Fibroblast of mammary gland (primary cell): ENCODE measurements around the gene NPHS1.

Experiments
- DNase-seq: peaks from one replicate; pipeline ENCODE4 v3.0.0-alpha.2; 2010; ENCODE audit warnings: low read depth
- H3K4me3 ChIP-seq: 2 replicates; pipeline ENCODE4 v1.5.1; 2011; ENCODE audit warnings: low read depth, mild to moderate bottlenecking, low read length, moderate library complexity; ENCODE audit not compliant: control insufficient read depth
- CTCF ChIP-seq: conservative IDR thresholded peaks from 2 replicates; pipeline ENCODE4 v1.5.1; 2011; ENCODE audit warnings: low read depth, low read length, inconsistent platforms; ENCODE audit not compliant: control insufficient read depth, insufficient read depth

Gene NPHS1

GRCh38 chr19:35852029-35852780 lies at the start of gene NPHS1:
Gene NPHS1, minus strand, starts transcription at chr19:35852504. Its CDS starts 667 bp downstream, at chr19:35851837.
- no peak within 1 kb of the TSS for H3K4me3 ChIP-seq

DNA sequence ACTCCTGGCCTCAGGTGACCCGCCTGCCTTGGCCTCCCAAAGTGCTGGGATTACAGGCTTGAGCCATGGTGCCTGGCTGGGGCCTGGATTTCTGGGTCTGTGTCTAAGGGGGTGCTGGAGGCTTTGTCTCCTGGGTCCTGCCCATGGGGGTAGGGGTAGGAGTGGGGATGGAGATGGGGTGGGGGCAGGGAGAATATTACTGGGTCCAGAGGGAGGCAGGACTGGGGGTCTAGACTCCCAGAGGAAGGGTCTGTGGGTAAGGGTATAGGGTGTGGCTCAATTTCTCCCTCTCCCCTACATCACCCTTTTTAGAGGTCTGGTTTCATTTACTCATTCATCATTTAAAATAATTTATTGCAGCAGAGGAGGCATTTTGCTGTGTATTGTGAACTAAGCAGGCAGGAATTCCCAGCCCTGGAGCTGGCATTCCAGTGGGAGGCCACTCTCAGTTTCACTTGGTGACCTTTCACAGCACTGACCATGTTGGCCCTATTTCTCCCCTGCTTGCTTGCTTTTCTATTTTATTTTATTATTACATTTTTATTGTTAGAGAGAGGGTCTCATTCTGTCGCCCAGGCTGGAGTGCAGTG lies 48.8 kb upstream of the NPHS1 start:
- no peak overlapping the region for H3K4me3 ChIP-seq
- peak; percentile 35 for DNase-seq

More at GRCh38 chr19:35852029-35852780, at the start of gene NPHS1:
- TF ChIP-seq CTCF: no peak
- no peak for DNase-seq

GRCh38 chr19:35899547-35900214 lies 47.4 kb upstream of the NPHS1 start:
- DNase-seq: peak; percentile 78
- no peak for TF ChIP-seq CTCF
- peak overlapping the region; percentile 77 for H3K4me3 ChIP-seq

More for the DNA sequence above, 48.8 kb upstream of the NPHS1 start:
- TF ChIP-seq CTCF: no peak

- no peak for DNase-seq
- no peak for TF ChIP-seq CTCF
- peak overlapping the region; percentile 77 for H3K4me3 ChIP-seq
Measured at GRCh38 chr19:35898499-35898809, 46.1 kb upstream of the NPHS1 start.

- TF ChIP-seq CTCF: no peak
- DNase-seq: no peak
- H3K4me3 ChIP-seq: peak overlapping the region; percentile 77
Measured at GRCh38 chr19:35897706-35898451, 45.6 kb upstream of the NPHS1 start.

DNA sequence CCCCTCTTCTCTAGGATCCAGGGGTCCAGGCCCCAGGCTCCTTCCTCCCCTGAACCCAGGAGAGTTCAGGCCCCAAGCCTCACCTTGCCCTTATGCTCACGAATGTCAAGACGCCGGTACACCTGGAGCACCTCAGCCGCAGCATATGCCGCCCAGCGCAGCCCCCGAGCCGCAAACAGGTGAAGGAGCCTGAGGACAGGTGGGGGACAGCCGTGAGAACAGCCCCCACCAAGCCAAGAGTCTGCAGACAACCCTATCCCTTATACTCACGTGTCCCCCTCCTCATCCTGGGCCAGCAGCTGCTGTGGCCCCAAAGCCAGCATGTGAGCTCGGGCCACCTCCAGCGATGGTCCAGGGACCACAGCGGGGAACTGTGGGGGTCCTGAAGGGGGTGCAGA lies 44.3 kb upstream of the NPHS1 start:
- no peak for TF ChIP-seq CTCF
- H3K4me3 ChIP-seq: no peak overlapping the region
- DNase-seq: no peak
